ENCODE measurements around the gene HPGD.

HPGD gene

DNA sequence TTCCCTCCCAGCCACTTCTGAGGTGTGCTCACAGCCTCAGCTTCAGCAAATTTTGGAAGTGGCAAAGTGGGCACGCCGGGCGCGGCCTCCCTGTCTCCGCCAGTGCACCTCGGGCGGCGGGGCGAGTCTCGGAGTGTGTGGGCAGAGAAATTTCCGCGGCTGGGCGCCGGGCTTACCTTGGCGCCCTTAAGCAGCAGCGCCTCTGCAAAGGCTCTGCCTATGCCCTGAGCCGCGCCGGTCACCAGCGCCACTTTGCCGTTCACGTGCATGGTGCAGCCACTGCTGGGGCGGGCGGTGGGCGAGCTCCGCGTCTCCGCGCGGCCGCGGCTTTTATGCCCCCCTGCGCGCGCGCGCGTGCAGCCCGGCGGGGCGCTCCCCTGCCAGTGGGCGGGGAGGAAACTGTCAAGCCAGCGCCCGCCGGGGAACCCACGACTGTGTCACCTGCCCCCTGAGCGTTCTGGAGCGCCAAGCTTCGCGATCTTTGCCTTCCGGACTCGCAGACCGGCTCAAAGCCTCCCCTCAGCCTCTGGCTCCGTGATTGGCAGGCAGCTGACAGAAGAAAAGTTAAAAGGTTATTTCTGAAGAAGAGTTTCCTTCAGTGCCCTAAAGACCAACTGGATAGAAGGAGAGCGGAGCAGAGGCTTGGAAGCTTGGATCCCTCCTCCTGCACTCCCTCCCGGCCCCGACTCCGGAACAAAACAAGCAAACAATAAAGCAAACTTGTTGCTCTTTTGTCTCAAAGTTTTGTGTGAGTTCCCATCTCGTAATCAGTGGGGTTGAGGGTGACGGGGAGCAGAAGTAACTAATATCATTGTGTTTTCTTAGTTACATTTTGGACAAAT lies at the start of gene HPGD:
Gene HPGD, minus strand, starts transcription at position 306 of the 842 bp plus-strand sequence. Its CDS starts 37 bp downstream, at position 269.
- no peak for FAIRE-seq

DNA sequence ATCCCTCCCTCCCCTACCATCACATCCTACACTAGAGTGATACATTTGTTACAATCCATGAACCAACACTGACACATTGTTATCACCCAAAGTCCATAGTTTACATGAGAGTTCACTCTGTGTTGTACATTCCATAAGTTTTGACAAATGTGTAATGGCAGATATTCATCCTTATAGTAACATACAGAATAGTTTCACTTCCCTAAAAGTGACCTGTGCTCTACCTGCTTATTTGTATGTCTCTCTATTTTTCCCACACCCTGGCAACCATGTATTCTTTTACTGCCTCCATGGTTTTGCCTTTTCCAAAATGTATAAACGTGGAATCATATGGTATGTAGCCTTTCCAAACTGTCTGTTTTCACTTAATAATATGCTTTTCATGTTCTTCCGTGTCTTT lies 42.2 kb upstream of the HPGD start:
- no peak for FAIRE-seq

DNA sequence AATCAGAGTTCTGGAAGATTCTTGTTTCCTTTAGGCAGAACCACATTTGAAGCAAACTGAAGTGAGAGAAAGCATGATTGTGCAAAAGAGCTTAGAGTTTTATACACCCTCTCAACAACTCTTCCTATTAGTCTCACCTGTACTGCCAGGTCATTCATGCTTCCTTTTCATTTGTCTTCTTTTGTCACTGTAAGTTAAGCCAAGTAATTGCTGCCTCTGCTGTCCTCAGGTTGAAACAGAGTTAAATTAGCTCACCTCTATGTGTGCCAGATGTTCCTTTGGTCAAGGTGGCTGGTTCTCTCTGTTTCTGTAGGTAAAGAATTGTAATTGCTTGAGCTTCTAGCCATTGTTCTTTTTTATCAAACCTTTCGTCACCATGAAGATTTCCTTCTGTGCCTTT lies 41.1 kb upstream of the HPGD start:
- no peak for FAIRE-seq

DNA sequence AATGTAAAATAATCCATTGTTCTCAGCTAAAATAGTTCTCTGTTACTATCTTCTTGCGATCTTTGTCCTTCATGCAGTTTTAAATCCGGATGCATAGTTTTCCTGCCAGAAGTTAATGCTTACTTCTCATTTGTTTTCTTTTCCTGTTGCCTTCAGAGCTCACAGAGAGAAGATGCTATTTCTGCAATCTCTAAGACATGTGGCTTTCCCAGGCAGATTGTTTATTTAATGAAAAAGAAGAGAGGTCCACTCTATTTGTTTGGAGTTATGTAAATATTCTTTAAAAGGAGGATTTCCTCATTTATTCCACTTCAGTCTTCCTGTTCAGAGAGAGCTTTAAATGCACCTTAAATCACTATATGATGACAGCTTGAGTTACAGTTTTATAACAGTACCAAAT lies 39.3 kb upstream of the HPGD start:
- no peak for FAIRE-seq

DNA sequence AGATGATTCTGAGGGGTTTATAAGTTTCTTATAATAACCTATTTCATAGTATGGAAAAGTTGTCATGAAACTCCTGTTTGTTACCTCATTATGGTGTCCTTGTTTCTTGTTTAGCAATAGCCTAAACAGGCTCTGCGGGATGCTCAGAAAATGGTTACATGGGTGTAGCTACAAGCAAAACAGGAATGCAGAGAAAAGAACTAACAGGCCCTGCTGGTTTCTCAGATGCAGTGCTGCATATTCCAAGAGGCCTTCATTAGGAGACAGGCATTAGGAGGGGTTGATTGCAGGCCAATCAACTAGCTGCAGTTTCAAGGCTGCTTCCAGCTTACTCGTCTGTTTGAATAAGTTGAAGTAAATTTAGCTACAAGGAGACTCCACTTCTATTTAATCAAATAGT lies 37.6 kb upstream of the HPGD start:
- FAIRE-seq, result no peak

DNA sequence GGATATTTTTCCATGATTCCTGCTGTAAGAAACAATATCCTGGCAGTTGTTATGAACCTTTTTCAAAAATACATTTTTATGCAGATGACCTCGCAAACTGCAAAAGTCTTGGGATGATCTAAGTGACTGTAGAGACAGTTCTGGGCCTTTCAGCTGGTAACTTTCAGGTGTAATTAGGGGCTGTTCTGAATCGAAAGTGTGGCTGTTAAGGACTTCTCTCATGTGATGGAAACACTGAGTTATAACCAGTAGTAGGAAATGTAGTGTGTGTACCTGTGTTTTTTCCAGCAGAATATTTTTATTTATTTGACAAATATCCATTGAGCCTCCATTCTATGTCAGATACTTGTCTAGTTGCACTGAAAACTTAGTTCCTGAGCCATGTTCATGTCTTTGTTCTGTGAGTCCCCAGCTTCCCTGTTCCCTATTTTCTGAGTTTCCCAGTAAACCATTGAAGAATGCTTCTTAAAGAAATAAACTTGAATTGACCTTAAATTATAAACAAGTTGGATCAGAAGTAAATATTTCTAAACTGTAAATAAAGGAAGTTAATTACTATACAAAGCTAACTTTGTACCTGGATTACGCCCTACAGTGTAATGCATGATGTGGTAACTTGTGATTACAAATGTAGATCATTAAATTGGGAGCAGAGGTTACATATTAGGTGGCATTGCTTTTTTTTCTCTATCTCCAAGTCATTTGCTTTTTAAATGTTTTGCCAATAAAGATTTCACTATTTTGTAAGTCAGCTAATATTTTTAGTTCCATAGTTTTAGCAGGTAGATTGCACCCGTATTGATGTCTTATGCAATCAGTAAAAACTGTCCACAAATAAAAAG lies 33.7 kb upstream of the HPGD start:
- FAIRE-seq, result no peak

DNA sequence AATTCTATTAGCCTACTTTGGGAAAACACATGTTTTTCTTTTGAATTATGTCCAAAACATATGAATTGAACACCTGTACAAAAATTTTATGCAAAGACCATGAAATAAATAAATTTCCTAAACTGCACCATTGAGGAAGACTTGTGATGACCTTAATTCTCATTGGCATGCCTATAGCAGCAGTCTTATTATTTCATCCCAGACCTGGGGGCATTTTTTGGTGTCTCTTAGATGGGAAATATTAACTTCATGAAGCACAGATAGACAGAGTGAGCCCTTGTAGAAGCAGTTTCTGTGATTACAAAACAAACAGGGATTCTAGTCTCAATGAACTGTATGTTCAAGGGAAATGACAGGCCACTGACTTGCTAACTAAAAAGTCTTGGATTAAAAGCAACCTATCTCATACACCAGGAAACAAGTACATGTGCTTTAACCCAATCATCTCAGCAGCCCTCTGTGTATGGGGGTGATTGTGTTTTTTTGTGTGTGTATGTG lies 32.0 kb upstream of the HPGD start:
- FAIRE-seq, result no peak

DNA sequence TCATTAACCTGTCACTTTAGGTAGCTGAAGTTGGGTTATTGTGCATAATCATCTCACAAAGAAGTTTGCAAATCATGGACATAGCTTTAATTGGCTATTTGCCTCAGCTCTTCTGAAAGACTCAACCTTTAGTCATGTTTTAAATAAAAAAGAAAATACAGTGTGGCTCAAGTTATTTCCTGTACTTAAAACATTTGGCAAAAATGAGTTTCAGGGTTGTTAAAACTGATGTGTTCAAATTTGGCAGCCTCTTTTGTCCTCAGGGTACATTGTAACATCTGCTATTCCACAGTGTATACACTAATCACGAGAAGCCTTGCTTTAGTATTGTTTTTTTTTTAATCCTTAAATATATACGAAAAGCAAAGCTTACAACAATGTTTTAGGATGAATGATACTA lies 31.5 kb upstream of the HPGD start:
- no peak for FAIRE-seq

DNA sequence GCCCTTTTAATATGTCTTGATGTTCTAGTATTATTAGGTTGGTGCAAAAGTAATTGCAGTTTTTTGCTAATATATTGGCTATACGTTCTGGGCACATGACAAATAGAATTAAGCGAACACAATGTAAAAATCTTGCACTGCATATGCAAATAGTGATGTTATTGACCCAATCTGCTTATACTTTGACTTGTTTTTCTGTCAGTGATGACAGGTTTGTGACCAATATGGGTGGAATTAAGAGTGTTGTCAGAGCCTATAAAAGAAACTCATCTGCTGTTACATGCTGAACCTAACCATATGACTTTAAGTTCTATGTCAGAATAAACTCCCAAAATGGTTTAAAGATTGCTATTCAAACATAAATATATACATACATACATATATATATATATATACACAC lies 30.7 kb upstream of the HPGD start:
- no peak for FAIRE-seq

DNA sequence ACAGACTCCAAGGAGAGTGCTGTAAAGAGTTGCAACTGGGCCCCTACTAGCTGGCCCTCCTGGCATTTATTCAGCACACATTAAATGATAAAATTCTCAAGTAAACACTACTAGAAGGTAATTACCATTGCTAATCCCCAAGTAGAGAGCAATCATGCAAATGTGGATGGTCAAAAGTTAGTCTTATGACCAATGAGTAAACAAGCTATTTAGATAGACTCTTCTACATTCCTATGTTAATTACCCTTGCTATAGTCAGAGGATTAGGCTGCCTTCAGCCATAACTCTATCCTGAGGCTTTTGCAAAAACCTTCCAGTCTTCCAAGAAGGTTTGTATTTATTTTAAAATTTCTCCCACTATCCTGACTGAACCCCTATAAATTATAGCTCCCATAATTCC lies 28.3 kb upstream of the HPGD start:
- FAIRE-seq, result no peak

DNA sequence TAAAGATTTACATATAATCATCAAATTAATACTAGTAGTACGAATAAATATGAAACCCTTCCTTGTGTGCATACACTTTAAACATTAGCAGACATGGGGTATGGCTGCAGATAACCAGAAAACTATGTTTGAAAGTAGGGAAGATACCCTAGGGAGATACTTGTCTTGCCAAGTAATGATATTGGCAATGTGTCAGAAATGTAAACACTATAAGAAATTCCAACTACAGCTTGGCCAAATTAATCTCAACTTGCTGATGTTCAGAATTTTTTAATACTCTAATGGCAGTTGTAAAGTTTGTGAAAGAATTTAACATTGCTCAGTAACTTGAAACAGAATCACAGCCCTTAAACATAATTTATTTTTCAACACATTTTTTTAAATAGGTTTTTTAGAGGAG lies 27.4 kb upstream of the HPGD start:
- FAIRE-seq, result no peak

DNA sequence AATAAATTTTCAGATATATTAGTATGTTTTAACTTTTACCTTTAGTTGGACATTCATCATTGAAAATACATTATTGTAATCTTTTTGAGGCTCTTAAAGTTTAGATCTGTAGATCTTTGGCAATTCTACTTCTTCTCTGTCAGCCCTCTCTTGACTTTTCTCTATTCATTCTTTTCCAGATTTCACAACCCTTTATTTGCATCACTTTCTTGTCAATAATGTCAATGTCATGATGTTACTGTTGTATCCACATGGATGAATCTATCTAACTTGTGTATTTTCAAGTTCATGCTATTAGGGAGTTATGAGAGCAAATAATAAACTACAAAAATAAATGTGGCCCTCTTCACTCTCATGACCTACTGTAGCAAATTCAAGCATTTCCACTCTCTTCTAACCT lies 23.0 kb upstream of the HPGD start:
- no peak for FAIRE-seq

DNA sequence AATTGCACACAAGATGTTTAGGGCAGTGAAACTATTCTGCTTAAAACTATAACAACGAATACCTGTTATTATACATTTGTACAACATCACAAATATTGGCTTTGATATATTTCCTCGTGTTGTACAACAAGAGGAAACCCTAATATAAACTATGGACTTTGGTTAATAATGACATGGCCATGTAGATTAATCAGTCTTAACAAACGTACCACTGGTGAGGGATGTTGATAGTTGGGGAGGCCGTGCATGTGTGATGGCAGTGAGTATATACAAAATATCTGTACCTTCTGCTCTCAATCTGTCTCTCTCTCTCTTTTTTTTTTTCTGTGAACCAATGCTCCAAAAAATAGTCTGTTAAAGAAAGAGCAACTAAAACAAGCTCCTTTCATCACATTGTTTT lies 22.2 kb upstream of the HPGD start:
- FAIRE-seq, result no peak

DNA sequence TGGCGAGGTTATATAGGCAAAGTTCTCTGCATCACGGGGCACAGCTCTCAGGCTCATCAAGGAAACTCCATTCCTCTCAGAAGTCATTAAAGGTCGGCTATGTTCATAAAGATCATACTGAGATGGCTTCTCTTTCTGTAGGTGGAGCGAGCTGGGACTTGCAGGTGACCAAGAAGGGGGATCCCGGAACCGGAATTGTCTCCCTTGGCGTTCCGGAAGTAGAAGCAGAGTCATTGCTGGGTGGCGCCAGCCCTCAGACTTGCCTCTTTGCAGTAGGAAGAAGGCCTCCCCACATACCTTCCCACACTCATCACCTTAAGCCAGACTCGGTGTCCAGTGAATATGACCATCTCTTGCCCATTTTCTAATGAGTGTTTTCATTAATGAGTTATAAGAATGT lies 17.9 kb upstream of the HPGD start:
- no peak for FAIRE-seq

DNA sequence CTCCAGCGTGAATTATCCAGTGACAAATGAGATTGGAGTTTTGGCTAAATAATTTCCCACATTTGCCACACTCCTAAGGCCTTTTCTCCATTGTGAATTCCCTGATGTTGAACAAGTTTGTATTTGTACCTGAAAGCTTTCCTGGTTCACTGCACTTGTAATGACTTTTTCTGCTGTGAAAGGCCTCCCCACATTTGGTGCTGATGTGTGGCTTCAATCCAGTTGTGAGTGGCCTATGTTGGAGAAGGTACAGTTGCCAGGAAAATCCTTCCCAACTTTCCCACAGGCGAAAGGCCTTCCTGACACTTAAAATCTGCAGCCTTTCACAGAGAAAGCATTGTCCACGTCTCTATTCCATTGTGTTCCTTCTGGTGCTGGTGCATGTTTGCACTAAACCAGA lies 17.3 kb upstream of the HPGD start:
- no peak for FAIRE-seq

DNA sequence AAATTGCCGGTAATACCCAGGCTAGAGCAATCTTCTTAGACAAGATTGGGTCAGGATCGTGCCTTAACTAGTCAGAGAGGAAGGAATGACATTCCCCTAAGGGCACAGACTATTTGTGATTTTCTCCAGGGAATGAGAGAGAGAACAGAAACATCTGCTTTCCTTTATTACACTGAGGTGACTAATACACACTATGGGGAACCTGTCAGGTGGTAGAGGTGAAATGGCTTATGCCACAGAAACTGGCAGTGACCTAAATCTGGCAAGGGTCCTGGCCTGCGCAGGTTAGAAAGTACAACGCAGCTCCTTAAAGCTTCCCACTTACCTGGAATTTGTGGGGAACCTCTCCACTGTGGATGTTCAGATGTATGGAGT lies 16.6 kb upstream of the HPGD start:
- no peak for FAIRE-seq

DNA sequence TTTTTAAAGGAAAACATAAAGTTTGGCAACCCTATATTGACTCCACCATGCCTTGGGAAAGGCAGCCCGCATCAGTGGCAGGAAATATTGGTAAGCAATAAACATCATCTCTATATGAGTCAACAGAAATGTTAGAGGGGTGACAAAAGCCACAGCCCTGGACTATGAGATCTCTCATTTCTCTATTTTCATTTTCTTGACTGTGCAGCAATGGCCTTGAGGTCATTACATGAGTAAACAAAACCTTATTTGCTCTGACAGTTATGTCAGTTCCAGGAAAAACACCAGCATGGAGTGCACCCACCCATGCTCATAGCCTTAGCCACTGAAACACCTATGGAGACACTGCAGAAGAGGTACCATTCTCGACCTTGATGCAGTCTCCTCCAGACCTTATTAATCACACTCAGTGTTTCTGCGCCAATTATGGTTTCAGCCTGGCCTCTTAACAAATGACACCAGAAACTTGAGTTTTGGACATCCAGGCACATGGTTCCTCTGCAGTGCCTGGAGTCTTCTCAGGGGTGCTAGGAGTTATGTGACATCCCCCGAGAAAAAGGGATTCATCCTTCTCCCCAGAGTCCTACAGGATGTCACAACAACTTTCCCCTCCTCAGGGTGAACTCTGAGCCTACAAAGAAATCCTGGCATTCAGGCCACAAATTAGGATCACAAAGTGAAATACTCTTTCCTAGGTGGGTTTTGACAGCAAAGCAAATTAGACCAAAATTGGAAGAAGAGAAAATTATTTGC lies 16.0 kb upstream of the HPGD start:
- no peak for FAIRE-seq

DNA sequence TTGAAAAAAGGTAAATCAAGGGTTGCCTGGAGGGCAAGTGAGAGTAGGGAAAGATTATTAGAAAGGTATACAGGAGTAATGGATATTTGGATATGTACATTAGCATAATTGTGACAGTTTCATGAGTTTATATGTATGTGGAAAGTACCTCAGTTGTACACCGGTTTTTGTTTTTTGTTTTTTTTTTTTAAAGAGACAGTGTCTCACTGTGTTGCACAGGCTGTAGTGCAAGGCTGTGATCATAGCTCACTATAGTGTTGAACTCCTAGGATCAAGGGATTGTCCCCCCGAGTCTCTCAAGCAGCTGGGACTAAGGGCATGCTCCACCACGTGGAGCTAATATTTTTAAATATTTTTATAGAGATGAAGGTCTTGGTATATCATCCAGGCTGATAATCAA lies 15.3 kb upstream of the HPGD start:
- no peak for FAIRE-seq

DNA sequence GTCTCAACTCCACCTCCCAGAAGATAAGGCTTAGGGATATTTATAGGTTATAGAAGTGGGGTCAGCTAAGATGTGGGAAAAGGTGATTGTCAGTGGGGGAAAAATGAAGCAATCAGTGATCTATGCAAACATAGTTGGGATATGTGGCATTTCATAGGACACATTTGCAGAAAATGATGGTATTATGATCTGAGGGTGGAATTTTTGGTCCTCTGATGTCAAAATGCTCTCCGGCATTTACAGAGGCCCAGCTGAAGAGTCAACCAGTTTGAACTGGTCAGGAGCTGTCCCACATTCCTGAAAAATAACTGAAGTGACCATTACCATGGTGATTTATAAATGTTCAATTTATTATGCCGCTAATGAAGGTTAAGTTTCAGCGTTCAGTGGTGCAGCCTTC lies 12.2 kb upstream of the HPGD start:
- FAIRE-seq, result no peak

DNA sequence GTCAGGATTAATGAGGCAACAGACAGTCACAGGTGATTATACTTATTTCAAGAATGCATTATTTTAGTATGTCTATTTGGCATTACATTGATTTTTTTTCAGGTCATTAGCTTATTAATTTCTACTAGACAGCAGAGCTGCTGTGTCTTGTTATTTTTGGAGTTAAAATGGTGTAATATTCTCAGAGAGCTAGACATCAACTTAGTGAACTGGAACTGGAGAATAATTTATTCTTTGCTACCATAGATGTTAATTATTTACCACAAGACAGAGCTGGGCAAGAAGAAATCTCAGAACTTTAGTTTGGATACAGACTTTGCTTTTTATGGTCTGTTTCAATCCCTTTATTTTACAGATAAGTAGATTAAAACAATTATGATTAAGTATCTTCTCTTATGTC lies 10.2 kb upstream of the HPGD start:
- no peak for FAIRE-seq

DNA sequence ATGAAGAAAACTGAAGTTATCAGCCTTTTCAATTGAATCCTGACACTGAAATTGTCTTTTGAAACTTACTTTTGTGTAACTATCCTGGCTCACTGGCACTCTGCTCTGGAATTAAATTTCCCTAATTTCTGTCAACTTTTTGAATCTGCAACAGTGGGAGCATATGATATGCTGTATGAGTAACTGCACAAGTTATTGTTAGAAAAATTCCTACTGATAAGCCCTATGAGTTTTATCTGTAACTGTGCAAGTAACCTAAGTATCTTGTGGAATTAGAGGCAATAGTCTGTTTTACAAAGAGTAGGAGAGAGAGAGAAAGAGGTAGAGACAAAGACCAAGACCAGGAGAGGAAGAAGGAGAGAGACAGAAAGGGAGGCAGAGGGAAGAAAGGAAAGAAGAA lies 9.2 kb upstream of the HPGD start:
- no peak for FAIRE-seq

DNA sequence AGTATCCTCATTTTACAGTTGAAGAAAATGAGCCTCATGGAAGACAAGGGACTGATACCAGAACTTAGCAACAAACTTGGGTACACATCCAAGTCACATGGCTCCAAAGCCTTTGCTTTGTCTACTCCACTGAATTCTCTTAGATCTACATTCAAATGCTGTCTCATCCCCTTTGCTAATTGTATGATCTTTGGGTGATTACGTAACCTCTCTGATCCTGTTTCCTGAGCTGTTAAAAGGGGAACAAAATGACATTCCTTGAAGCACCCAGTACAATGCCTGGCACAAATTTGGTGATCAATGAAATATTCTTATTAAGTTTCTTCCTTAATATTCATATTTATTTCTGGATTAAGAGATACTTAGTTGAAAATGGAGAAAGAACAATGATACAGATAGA lies 5.9 kb upstream of the HPGD start:
- FAIRE-seq, result no peak

DNA sequence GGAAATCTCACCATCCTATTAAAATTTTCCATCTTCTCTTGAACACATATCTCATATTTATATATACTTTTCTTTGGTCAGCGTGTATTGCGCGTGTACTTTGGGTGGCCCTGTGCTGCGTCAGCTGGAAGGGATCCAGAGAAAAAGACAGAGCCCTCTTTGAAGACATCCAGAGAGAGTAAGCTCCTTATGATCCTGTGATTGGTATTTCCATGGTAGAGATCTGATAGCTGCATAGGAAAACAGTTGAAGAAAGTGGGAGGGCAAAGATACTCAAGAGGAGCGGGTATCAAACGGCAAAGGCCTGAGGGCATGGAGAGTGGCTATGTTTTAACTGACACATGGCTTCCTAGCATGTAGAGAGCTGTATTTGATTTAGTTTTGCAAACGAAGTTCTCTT lies 4.4 kb upstream of the HPGD start:
- FAIRE-seq, result no peak

DNA sequence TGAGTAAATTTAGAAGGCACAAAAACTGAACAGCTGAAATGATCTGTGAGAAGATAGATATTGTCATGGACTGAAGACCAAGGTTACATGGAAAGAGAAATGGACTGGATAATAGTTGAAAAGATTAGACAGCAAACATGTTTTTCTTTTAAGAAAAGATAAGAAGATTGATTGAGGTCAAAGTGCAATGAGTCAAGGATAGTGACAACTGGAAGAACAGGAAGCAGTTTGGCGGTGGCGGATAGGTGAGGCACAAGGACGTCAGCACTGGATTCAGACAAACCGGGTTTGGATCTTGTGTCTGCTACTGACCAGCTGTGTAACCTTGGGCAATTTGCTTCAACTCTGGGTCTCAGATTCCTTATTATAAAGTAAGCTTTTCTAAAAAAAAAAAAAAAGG lies 2.0 kb upstream of the HPGD start:
- no peak for FAIRE-seq
